Fibroblast of lung (primary cell): ENCODE results near the gene CDCP1.

ENCODE experiments used
- EZH2 ChIP-seq: IDR thresholded peaks from 2 replicates; pipeline ENCODE4 v1.5.1; 2012; ENCODE audit warnings: low read length, control low read depth, mild to moderate bottlenecking; ENCODE audit errors: missing control alignments
- TF ChIP-seq, protein P1 (sequence below), 2 donors: IDR thresholded peaks in 1 of 2; conservative IDR thresholded peaks in 1 of 2; 1 replicate in 1 of 2; 2 replicates in 1 of 2; pipeline ENCODE4 v1.5.1; 2011 to 2012; ENCODE audit warnings: low read length in 2 of 2, control low read depth in 1 of 2, inconsistent platforms in 1 of 2, low read depth in 1 of 2, mild to moderate bottlenecking in 1 of 2

DNA sequence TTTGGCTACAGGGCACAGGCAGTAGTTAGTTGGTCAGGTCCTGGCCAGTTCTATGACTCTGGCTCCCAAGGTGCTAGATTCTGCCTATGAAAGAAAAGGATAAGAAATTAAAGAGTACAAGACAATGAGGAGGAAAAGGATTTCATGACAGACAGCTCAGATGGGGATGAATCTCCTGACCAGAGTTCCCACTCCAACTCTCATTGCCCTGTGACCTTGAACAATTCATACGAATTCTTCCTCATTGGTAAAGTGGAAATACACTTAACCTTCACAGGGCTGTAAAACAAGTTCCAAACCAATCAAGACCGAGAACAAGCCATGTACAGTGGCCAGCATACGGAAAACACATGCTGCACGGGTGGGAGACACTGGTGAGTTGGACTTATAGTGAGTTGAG lies 96.4 kb downstream of the CDCP1 start:
- TF ChIP-seq EZH2: no peak
- TF ChIP-seq, protein P1, sequence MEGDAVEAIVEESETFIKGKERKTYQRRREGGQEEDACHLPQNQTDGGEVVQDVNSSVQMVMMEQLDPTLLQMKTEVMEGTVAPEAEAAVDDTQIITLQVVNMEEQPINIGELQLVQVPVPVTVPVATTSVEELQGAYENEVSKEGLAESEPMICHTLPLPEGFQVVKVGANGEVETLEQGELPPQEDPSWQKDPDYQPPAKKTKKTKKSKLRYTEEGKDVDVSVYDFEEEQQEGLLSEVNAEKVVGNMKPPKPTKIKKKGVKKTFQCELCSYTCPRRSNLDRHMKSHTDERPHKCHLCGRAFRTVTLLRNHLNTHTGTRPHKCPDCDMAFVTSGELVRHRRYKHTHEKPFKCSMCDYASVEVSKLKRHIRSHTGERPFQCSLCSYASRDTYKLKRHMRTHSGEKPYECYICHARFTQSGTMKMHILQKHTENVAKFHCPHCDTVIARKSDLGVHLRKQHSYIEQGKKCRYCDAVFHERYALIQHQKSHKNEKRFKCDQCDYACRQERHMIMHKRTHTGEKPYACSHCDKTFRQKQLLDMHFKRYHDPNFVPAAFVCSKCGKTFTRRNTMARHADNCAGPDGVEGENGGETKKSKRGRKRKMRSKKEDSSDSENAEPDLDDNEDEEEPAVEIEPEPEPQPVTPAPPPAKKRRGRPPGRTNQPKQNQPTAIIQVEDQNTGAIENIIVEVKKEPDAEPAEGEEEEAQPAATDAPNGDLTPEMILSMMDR (conservative IDR thresholded peaks at IDR 0.05 in 1 of 2, IDR thresholded peaks at IDR 0.05 in 1 of 2; ENCODE audit: low read depth in 1 of 2, low read length in 2 of 2): no peak
